GM19395 (cell line): ENCODE data around the gene CD63.

Experiments used
- ATAC-seq: cut with Tn5 transposase; IDR thresholded peaks from one replicate; pipeline ENCODE4 v1.9.1; 2021; ENCODE audit warnings: mild to moderate bottlenecking, moderate library complexity; ENCODE audit not compliant: unreplicated experiment

The CD63 gene

GRCh38 chr12:55707219-55707671, 21.6 kb downstream of the CD63 start:
- ATAC-seq = no peak

GRCh38 chr12:55706568-55707218, 22.1 kb downstream of the CD63 start:
- no peak for ATAC-seq

- ATAC-seq = no peak
Measured at GRCh38 chr12:55705782-55706402, 22.9 kb downstream of the CD63 start.

DNA sequence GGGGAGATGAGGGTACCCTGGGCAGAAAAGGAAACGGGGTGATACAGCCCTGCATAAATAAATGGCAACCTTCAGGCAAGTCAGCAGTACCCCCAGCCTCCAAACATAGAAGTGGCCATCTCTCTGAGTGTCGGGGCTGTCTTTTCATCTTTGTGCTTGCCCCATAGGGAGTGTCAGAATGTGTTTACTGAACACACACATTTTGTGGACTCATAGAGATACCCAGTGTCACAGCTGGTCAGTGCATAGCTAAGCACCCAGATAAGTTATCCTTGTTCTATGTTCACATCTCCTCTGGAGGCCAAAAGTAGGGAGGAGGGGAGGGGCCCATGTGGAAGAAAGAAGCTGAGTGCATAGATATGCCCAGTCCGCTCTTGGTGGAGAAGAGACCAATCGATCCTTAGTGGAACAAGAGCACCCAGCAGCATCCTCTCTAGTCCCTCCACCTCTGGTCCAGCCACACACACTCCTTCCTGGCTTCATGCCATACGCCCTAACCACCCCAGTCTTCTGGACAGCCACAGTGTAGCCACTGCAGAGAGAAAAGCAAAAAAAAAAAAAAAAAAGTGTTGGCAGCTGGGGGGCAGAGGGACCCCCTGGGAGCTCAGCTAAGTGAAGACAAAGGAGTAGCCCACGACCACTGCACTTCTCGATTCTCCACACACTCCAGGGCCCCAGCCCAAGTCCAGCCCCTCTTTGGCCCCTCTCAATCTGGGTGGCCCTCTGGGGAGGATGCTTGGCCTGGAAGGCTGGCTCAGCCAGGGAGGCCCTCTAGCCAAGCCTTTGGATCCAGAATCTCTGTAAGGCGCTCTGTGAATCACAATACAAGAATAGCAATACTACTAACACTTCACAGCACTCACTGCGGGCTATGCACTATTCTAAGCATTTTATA, 23.7 kb downstream of the CD63 start:
- no peak for ATAC-seq

DNA sequence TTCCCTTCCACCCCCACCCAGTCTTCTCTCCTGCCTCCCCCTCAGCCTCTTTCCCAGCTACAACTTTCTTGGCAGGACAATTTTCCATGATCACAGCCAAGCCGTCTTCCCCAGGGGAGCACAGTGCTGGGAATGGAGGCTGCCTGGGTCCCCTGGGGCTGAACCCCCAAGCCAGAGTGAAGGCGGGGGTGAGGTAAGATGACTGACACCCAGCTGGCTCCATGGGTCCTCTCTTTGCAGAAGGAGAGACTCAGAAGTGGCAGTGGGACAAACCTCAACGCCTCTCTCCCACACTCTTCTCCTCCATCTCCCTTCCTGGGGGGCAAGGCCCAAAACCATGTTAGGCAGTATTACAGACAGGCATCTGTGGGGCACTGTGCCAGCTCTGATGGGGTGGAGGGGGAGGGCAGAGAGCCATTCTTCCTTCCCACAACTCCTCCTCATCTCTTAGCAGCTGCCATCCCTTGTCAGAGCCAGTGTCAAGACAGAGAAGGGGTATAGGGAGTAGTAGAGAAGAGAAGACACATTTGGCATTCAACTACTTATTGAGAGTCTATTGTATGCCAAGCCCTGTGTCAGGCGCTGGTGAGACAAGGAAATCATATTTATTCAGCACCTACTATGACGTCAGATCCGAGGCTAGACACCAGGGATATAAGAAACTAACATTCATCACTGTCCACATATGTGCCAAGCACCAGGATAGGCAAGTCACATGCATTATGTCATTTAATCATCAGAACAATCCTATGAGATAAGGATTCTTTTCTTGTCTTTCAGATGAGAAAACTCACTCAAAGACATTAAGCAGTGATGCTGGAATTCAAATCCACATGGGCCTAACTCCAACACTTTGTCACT, 24.7 kb downstream of the CD63 start:
- ATAC-seq = no peak

DNA sequence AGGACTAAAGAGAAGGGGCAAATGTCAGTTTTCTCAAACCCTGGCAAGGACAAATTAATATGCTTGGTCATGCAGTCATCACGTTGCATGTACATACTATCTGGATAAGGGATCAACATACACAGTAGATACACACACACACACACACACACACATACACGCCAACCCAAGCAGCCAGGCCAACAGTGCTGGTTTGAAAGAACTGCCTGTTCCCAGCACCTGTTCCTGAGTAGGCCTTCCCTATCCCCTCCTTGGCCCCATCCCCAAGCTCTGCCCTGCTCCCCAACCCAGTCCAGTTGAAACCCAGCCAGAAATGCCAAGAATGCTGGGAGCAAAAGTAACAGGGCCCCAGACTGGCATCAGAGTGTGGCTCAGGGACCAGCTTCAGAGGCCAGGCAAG, 25.5 kb downstream of the CD63 start:
- no peak for ATAC-seq

- ATAC-seq = no peak
Measured at GRCh38 chr12:55702861-55703260, 25.9 kb downstream of the CD63 start.

- no peak for ATAC-seq
Measured at GRCh38 chr12:55700255-55701018, 28.4 kb downstream of the CD63 start.

GRCh38 chr12:55699471-55700055, 29.2 kb downstream of the CD63 start:
- ATAC-seq = no peak

DNA sequence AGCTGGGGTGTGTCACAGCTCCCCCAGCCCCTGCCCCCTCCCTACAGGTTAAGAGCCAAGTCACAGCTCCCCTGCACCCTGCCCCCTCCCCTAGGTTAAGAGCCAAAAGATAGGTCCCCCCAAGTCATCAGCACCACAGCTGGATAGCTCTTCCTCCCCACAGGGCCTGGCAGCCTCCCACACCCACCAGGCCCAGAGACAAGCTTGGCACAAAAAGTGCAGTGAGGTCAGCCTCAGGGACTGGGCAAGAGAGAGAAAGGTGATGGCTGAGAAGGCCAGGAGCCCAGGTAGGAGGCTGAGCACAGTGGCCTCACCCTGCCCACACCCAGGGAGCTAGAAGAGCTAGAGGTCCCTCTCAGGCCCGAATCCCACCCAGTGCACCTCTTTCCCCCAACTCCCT, 29.8 kb downstream of the CD63 start:
- ATAC-seq = no peak

DNA sequence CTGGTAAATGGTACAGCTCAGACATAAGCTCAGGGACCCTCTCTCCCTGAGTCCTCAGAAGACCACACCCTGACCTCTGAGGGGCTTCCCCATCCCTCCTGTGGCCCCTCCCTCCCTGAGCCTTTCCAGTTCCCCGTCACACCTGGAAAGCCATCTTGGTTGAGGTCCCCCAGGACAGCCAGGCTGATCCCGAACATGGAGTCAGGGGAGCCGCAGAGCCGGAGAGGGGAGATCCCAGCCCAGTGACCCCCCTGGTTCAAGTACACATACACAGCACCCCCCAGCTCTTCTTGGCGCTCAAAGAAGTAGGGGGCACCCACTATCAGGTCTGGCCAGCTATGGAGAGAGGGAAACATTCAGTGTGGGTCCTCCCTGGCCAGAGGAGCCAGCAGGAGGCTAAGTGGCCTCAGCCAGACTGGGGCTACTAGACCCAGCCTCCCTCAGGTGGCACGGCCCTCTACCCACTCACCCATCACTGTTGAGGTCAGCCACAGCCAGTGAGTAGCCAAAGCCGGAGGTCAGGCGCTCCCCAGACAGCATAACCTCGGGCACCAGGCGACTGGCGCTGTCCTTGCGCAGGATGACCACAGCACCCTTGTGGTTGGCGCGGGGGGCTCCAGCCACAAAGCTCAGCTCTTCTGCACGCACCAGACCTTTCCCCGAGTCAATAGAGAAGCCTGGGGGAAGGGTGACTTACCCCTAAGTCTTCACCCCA, 30.4 kb downstream of the CD63 start:
- no peak for ATAC-seq

- no peak for ATAC-seq
Measured at GRCh38 chr12:55697686-55698085, 31.1 kb downstream of the CD63 start.

DNA sequence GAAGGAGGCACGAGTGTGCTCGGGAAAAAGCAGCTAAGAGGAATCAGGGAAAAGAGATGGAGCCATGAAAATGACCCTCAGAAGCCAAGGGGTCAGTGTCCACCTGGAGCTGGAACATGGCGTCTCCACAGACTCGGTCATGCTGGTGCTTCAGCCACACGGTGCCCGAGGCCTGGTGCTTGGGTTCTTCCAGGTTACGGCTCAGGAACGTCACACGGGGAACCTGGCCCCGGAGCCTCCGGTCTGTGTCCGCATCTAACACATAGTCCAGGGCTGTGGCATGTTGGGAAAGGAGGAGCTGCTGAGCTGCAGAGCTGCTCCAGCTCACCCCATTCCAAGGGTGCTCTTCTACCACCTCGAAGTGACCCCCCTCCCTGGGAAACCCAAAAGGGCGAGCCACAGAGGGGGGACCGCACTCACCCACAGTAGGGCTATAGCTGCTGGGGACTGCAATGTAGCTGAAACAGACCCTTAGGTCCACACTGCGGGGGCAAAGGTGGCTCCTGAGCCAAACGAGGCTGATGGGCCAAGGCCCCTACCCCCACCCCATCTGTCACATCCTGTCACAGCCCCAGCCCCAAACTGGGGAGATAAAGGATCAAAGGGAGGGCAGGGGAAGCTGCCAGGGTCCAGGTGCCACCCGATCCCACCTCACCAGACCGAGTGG, 31.9 kb downstream of the CD63 start:
- no peak for ATAC-seq

DNA sequence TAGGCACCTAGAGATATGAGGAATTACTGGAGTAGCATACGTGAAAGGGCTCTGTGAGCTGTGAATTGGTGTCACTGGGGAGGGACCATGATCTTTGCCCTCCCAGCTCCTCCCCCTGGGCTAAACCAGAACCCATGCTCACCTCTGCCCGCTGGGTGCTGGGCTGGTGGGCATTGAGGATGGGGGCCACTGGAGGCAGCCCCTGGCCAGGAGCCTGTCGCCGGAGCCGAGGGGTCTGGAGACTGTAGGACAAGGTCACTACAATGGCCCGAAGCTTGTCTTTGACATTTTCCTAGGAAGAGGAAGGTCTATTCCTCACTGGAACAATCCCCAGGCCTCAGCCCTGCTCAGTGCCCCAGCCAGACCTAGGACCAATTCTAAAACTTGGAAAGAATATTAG, 32.7 kb downstream of the CD63 start:
- no peak for ATAC-seq

- no peak for ATAC-seq
Measured at GRCh38 chr12:55695349-55695748, 33.5 kb downstream of the CD63 start.

- no peak for ATAC-seq
Measured at GRCh38 chr12:55694651-55695050, 34.2 kb downstream of the CD63 start.

DNA sequence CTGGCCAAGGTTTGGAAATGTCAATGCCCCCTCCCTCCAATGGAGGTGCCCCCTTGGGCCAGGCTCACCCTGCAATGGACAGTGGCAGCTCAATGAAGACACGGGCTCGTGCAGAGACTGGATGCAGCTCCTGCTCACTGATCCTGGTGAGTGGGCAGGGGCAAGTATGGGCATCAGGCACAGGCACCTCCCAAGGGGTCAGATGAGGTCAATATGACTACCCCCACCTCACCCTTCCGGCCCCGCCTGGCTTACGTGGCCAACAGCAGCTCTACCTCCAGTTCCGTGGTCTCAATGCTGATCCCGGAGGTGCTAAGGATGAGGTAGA, 34.7 kb downstream of the CD63 start:
- ATAC-seq = no peak

DNA sequence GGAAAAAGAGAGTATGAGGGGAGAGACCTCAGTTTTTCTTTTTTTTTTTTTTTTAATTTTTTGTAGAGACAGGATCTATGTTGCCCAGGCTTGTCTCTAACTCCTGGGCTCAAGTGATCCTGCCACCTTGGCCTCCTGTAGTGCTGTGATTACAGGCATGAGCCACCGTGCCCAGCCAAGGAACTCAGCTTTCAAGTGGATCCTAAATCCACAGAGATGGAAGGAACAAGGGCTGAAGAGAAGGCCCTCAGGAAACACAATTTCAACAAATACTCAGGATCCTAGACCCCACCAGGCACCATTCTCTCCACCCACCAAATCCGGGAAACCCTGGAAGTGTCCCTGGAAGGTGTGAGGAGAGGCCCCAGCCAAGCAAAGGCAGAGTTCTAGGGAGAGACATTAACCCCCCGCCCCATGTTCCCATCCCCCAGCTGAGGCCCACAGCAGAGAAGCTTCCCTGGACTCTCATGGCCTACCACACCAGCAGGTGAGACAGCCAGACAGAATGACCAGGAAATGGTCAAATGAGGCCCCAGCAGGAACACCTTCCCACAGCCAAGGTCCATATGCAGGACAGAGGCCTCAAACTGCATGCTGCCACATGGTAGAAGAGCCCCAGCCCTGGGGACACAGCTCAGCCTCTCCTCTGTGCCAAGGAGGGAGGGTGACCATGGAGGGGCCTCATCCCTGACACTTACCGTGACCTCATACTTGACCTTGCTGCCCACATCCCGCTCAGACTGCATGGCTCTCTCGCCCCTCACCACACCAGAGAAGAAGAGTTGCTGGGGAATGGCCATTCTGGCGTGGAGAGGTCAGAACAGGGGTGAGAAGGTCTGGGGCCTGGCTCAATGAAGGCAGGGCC, 35.3 kb downstream of the CD63 start:
- no peak for ATAC-seq
